HL-60 (cell line): ENCODE results near the gene NR4A3.
A peak's percentile ranks its signal among the peaks of the same experiment; 100 is the strongest.

Experiments
- DNase-seq, 2 experiments: peaks; one replicate each; pipeline ENCODE4 v3.0.0-alpha.2; 2010 to 2020; ENCODE audit warnings: low read depth in 1 of 2, low spot score in 1 of 2
- H3K27ac ChIP-seq: fragments of 250-450 bp; sonication (Bioruptor Pico); replicated peaks from 2 replicates; pipeline ENCODE4 v1.5.1; 2020; ENCODE audit warnings: mild to moderate bottlenecking, moderate library complexity
- H3K27me3 ChIP-seq: fragments of 250-450 bp; sonication (Bioruptor Pico); 2 replicates; pipeline ENCODE4 v1.5.1; 2021; ENCODE audit warnings: mild to moderate bottlenecking, moderate library complexity; ENCODE audit not compliant: insufficient read depth, poor library complexity, severe bottlenecking
- H3K4me3 ChIP-seq: replicated peaks from 2 replicates; pipeline ENCODE4 v1.5.1; 2011; ENCODE audit warnings: mild to moderate bottlenecking, control low read depth, low read length; ENCODE audit not compliant: insufficient read depth
- GABPA ChIP-seq: IDR thresholded peaks from 2 replicates; pipeline ENCODE4 v1.6.1; 2012; ENCODE audit warnings: low read depth
- POLR2AphosphoS5 ChIP-seq: IDR thresholded peaks from 2 replicates; pipeline ENCODE4 v1.6.1; 2012; ENCODE audit warnings: low read depth
- SPI1 ChIP-seq: IDR thresholded peaks from 2 replicates; pipeline ENCODE4 v1.6.1; 2012; ENCODE audit warnings: low read depth, mild to moderate bottlenecking, borderline replicate concordance
- TF ChIP-seq, protein P1 (sequence below): IDR thresholded peaks from one replicate; pipeline ENCODE4 v1.5.1; 2011; ENCODE audit warnings: low read length, control low read depth, inconsistent platforms; ENCODE audit not compliant: insufficient read depth
- TF ChIP-seq, protein P2 (sequence below): IDR thresholded peaks from 2 replicates; pipeline ENCODE4 v1.6.1; 2012; ENCODE audit warnings: low read depth; ENCODE audit not compliant: insufficient replicate concordance

Gene NR4A3

DNA sequence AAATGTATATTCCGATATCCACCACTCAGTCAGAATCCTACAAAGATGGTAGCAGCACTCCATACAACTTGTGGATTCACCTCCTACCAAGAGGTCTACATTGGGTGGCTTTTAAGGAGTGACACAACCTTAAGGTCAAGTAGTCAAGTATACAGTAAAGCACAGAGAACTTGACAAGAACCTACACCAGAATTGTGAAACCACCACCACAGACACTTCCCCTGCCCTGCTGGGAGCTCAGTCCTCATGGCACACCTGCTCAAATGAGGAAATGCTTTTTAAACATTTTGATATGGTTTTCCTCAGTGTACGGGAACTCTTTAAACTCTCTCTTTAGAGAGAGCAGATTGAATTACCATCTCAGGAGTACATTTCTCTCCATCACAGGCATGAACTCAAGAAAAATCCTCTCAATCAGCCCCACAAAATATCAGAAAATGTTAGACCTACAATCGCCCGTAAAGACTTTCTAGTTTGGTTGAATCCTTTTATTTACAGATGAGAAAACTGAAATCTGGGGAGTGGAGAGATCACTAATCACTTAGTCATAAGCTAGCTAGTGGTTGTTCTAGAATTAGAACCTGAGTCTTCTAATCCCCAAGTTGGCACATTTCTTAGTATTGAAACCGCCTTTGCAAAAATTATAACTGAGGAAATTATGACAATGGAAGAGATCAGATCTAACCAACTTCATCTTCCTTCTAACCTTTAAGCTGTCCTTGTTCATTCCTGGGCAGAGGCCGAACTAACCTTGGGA is 38.5 kb upstream of the NR4A3 start:
- DNase-seq, result peak; percentile 55 to 93
- H3K4me3 ChIP-seq, result no peak overlapping the region
- H3K27me3 ChIP-seq, result no peaks in the 10 kb centered on the region
- TF ChIP-seq SPI1 (peak; percentile 99), POLR2AphosphoS5 (peak; percentile 94), GABPA (no peak)
- no peak overlapping the region; the same call in 1 of the 2 replicates for H3K27ac ChIP-seq

DNA sequence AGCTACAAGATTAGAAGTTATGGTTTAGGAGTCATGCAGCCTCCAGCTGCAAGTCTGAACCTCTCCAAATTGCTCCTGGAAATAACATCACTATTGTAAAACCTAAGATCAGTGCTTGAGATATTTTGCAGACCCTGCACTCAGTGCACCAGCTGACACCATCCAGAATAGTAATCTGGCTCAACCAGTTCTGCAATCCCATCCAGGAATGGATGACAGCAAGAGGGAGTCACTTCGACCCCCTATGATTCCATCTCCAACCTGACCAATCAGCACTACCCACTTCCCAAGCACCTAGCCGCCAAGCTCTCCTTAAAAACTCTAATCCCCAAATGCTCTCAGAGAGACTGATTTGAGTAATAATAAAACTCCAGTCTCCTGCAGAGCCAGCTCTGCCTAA is 37.9 kb upstream of the NR4A3 start:
- DNase-seq, result no peak
- H3K27me3 ChIP-seq, result no peaks in the 10 kb centered on the region
- H3K27ac ChIP-seq, result no peak overlapping the region
- no peak overlapping the region for H3K4me3 ChIP-seq
- TF ChIP-seq, protein P1, sequence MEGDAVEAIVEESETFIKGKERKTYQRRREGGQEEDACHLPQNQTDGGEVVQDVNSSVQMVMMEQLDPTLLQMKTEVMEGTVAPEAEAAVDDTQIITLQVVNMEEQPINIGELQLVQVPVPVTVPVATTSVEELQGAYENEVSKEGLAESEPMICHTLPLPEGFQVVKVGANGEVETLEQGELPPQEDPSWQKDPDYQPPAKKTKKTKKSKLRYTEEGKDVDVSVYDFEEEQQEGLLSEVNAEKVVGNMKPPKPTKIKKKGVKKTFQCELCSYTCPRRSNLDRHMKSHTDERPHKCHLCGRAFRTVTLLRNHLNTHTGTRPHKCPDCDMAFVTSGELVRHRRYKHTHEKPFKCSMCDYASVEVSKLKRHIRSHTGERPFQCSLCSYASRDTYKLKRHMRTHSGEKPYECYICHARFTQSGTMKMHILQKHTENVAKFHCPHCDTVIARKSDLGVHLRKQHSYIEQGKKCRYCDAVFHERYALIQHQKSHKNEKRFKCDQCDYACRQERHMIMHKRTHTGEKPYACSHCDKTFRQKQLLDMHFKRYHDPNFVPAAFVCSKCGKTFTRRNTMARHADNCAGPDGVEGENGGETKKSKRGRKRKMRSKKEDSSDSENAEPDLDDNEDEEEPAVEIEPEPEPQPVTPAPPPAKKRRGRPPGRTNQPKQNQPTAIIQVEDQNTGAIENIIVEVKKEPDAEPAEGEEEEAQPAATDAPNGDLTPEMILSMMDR, result no peak
- TF ChIP-seq, protein P2, sequence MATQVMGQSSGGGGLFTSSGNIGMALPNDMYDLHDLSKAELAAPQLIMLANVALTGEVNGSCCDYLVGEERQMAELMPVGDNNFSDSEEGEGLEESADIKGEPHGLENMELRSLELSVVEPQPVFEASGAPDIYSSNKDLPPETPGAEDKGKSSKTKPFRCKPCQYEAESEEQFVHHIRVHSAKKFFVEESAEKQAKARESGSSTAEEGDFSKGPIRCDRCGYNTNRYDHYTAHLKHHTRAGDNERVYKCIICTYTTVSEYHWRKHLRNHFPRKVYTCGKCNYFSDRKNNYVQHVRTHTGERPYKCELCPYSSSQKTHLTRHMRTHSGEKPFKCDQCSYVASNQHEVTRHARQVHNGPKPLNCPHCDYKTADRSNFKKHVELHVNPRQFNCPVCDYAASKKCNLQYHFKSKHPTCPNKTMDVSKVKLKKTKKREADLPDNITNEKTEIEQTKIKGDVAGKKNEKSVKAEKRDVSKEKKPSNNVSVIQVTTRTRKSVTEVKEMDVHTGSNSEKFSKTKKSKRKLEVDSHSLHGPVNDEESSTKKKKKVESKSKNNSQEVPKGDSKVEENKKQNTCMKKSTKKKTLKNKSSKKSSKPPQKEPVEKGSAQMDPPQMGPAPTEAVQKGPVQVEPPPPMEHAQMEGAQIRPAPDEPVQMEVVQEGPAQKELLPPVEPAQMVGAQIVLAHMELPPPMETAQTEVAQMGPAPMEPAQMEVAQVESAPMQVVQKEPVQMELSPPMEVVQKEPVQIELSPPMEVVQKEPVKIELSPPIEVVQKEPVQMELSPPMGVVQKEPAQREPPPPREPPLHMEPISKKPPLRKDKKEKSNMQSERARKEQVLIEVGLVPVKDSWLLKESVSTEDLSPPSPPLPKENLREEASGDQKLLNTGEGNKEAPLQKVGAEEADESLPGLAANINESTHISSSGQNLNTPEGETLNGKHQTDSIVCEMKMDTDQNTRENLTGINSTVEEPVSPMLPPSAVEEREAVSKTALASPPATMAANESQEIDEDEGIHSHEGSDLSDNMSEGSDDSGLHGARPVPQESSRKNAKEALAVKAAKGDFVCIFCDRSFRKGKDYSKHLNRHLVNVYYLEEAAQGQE, result no peak
- no peak for TF ChIP-seq POLR2AphosphoS5
- no peak for TF ChIP-seq GABPA
- no peak for TF ChIP-seq SPI1

DNA sequence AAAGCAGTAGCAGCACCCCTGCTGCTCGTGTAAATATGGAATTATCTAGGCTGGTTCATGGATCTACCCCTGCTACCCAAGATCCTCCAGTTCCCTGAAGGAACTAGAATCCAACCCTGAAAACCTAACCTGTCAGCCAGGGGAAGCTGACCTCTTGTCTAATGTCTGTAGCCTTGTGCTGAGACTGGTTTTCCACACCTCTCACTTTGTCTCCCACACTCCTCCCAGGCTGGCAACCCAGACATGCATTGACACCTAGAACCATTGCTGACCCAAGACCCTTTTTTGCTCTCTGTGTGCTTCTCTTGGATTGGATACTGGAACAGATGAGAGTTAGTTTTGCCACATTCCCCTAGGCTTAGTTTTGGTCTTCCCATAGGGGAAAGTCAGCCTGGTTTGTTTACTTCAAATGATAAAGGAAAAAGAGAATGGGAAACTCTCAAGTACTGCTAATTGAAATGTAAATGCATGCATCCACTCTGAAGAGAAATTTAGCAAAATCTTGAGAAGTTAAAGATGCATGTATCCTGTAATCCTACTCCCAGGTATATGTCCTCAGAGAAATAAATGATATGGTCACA is 36.6 kb upstream of the NR4A3 start:
- H3K4me3 ChIP-seq, result no peak overlapping the region
- H3K27me3 ChIP-seq, result no peaks in the 10 kb centered on the region
- TF ChIP-seq, protein P2, result no peak
- TF ChIP-seq GABPA, result no peak
- TF ChIP-seq SPI1, result no peak
- TF ChIP-seq, protein P1, result no peak
- no peak for TF ChIP-seq POLR2AphosphoS5
- H3K27ac ChIP-seq, result no peak overlapping the region
- DNase-seq, result no peak

DNA sequence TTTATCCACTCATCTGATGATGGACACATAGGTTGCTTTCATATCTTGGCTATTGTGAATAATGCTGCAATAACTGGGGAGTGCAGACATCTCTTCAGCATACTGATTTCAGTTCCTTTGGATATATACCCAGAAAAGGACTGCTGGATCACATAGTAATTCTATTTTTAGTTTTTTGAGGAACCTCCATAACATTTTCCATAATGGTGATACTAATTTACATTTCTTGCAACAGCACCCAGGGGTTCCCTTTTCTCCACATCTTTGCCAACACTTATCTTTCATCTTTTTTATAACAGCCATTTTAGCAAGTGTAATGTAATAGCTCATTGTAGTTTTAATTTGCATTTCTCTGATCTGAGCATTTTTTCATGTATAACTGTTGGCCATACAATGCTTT is 34.1 kb upstream of the NR4A3 start:
- Histone ChIP-seq H3K4me3 (no peak overlapping the region), H3K27ac (no peak overlapping the region), H3K27me3 (no peaks in the 10 kb centered on the region)
- TF ChIP-seq POLR2AphosphoS5, result no peak
- peak; percentile 77 for TF ChIP-seq SPI1
- peak in 1 of 2 experiments; percentile 34 for DNase-seq

DNA sequence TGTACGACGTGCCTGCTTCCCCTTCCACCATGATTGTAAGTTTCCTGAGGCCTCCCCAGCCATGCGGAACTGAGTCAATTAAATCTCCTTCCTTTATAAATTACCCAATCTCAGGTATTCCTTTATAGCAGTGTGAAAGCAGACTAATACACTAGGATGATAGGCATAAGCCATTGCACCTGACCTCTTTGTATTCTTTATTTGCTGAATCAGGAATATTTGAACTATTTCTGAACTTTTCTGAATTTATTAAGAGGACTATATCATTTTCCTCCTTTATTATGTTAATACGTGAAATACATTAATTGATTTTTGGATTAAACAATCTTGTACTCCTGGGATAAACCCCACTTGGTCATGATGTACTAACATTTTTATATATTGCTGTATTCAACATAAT is 28.2 kb upstream of the NR4A3 start:
- Histone ChIP-seq H3K27me3 (no peaks in the 10 kb centered on the region), H3K4me3 (no peak overlapping the region), H3K27ac (no peak overlapping the region)
- no peak for TF ChIP-seq POLR2AphosphoS5
- no peak for TF ChIP-seq GABPA
- TF ChIP-seq SPI1, result no peak
- TF ChIP-seq, protein P1, result no peak
- TF ChIP-seq, protein P2, result no peak
- no peak for DNase-seq
